Adipocyte (in vitro differentiated cells): ENCODE measurements around the gene ZDHHC14.

Experiments used
- DNase-seq: peaks from one replicate; pipeline ENCODE4 v3.0.0-alpha.2; 2015; ENCODE audit warnings: low read depth
- H3K27me3 ChIP-seq: replicated peaks from 2 replicates; pipeline ENCODE4 v1.7.0; 2013; ENCODE audit warnings: mild to moderate bottlenecking, low read length, moderate library complexity; ENCODE audit not compliant: control insufficient read depth, insufficient read depth
- H3K36me3 ChIP-seq: 2 replicates; pipeline ENCODE4 v1.7.0; 2013; ENCODE audit warnings: low read length, mild to moderate bottlenecking, moderate library complexity; ENCODE audit not compliant: control insufficient read depth, insufficient read depth, severe bottlenecking
- H3K4me1 ChIP-seq: 2 replicates; pipeline ENCODE4 v1.7.0; 2013; ENCODE audit warnings: mild to moderate bottlenecking, low read length, moderate library complexity; ENCODE audit not compliant: control insufficient read depth, insufficient read depth
- H3K4me3 ChIP-seq: 2 replicates; pipeline ENCODE4 v1.7.0; 2013; ENCODE audit warnings: mild to moderate bottlenecking, low read length, moderate library complexity
- H3K9ac ChIP-seq: 2 replicates; pipeline ENCODE4 v1.7.0; 2013; ENCODE audit warnings: mild to moderate bottlenecking, low read length, moderate library complexity
- H3K9me3 ChIP-seq: 2 replicates; pipeline ENCODE4 v1.7.0; 2013; ENCODE audit warnings: mild to moderate bottlenecking, low read length, moderate library complexity; ENCODE audit not compliant: control insufficient read depth

Gene ZDHHC14

GRCh38 chr6:157486572-157486971, 105.6 kb downstream of the ZDHHC14 start:
- H3K4me3 ChIP-seq = no peak overlapping the region
- no peak for DNase-seq
- H3K36me3 ChIP-seq = no peaks in the 10 kb centered on the region
- no peak overlapping the region for H3K9ac ChIP-seq
- H3K9me3 ChIP-seq = no peaks in the 10 kb centered on the region
- peaks cover 10% of the 10 kb centered on the region for H3K4me1 ChIP-seq
- peaks cover 12% of the 10 kb centered on the region for H3K27me3 ChIP-seq

GRCh38 chr6:157487110-157487773, 106.3 kb downstream of the ZDHHC14 start:
- H3K36me3 ChIP-seq = no peaks in the 10 kb centered on the region
- H3K9ac ChIP-seq = no peak overlapping the region
- H3K9me3 ChIP-seq = no peaks in the 10 kb centered on the region
- peaks cover 3% of the 10 kb centered on the region for H3K4me1 ChIP-seq
- no peak overlapping the region for H3K4me3 ChIP-seq
- peaks cover 12% of the 10 kb centered on the region for H3K27me3 ChIP-seq
- no peak for DNase-seq

- H3K4me3 ChIP-seq = no peak overlapping the region
- H3K9ac ChIP-seq = no peak overlapping the region
- DNase-seq = no peak
- H3K27me3 ChIP-seq = peaks cover 12% of the 10 kb centered on the region
- H3K4me1 ChIP-seq = no peaks in the 10 kb centered on the region
- H3K36me3 ChIP-seq = no peaks in the 10 kb centered on the region
- H3K9me3 ChIP-seq = no peaks in the 10 kb centered on the region
These were observed 107.1 kb downstream of the ZDHHC14 start for GRCh38 chr6:157488058-157488457.

GRCh38 chr6:157488716-157489118, 107.7 kb downstream of the ZDHHC14 start:
- no peak for DNase-seq
- Histone ChIP-seq H3K4me3 (no peak overlapping the region), H3K27me3 (peaks cover 12% of the 10 kb centered on the region)

GRCh38 chr6:157490611-157491269, 109.8 kb downstream of the ZDHHC14 start:
- no peaks in the 10 kb centered on the region for H3K4me1 ChIP-seq
- no peaks in the 10 kb centered on the region for H3K9me3 ChIP-seq
- no peak overlapping the region for H3K4me3 ChIP-seq
- H3K9ac ChIP-seq = no peak overlapping the region
- H3K36me3 ChIP-seq = no peaks in the 10 kb centered on the region
- peaks cover 12% of the 10 kb centered on the region for H3K27me3 ChIP-seq
- DNase-seq = no peak

More at GRCh38 chr6:157488716-157489118, 107.7 kb downstream of the ZDHHC14 start:
- no peaks in the 10 kb centered on the region for H3K36me3 ChIP-seq
- H3K9me3 ChIP-seq = no peaks in the 10 kb centered on the region
- no peak overlapping the region for H3K9ac ChIP-seq
- no peaks in the 10 kb centered on the region for H3K4me1 ChIP-seq

- no peak overlapping the region for H3K9ac ChIP-seq
- H3K4me3 ChIP-seq = no peak overlapping the region
- H3K27me3 ChIP-seq = peaks cover 12% of the 10 kb centered on the region
- H3K36me3 ChIP-seq = no peaks in the 10 kb centered on the region
- no peak for DNase-seq
- H3K4me1 ChIP-seq = no peaks in the 10 kb centered on the region
- H3K9me3 ChIP-seq = no peaks in the 10 kb centered on the region
These were observed 110.7 kb downstream of the ZDHHC14 start for GRCh38 chr6:157491571-157492232.

GRCh38 chr6:157492249-157492648, 111.3 kb downstream of the ZDHHC14 start:
- Histone ChIP-seq H3K9ac (no peak overlapping the region), H3K4me3 (no peak overlapping the region), H3K36me3 (no peaks in the 10 kb centered on the region), H3K27me3 (peaks cover 12% of the 10 kb centered on the region), H3K9me3 (no peaks in the 10 kb centered on the region), H3K4me1 (no peaks in the 10 kb centered on the region)
- no peak for DNase-seq

GRCh38 chr6:157492741-157493140, 111.8 kb downstream of the ZDHHC14 start:
- no peak overlapping the region for H3K9ac ChIP-seq
- H3K4me3 ChIP-seq = no peak overlapping the region
- no peaks in the 10 kb centered on the region for H3K4me1 ChIP-seq
- H3K27me3 ChIP-seq = peaks cover 12% of the 10 kb centered on the region
- no peak for DNase-seq
- no peaks in the 10 kb centered on the region for H3K9me3 ChIP-seq
- no peaks in the 10 kb centered on the region for H3K36me3 ChIP-seq

GRCh38 chr6:157493173-157493572, 112.2 kb downstream of the ZDHHC14 start:
- Histone ChIP-seq H3K4me3 (no peak overlapping the region), H3K9ac (no peak overlapping the region), H3K4me1 (no peaks in the 10 kb centered on the region), H3K36me3 (no peaks in the 10 kb centered on the region), H3K9me3 (no peaks in the 10 kb centered on the region), H3K27me3 (peaks cover 12% of the 10 kb centered on the region)
- no peak for DNase-seq

- Histone ChIP-seq H3K27me3 (peaks cover 8% of the 10 kb centered on the region), H3K4me1 (no peaks in the 10 kb centered on the region), H3K4me3 (no peak overlapping the region), H3K9me3 (no peaks in the 10 kb centered on the region), H3K9ac (no peak overlapping the region), H3K36me3 (no peaks in the 10 kb centered on the region)
- no peak for DNase-seq
These were observed 112.6 kb downstream of the ZDHHC14 start for GRCh38 chr6:157493576-157493975.

- no peak overlapping the region for H3K9ac ChIP-seq
- H3K27me3 ChIP-seq = peaks cover 8% of the 10 kb centered on the region
- no peaks in the 10 kb centered on the region for H3K36me3 ChIP-seq
- H3K9me3 ChIP-seq = no peaks in the 10 kb centered on the region
- no peak for DNase-seq
- H3K4me3 ChIP-seq = no peak overlapping the region
- no peaks in the 10 kb centered on the region for H3K4me1 ChIP-seq
These were observed 113.2 kb downstream of the ZDHHC14 start for GRCh38 chr6:157494132-157494710.
